GM18526 (cell line): ENCODE data around the gene KLHL10.

Source experiments
- POLR2A ChIP-seq: IDR thresholded peaks from 3 replicates; pipeline ENCODE4 v1.6.1; 2011; ENCODE audit not compliant: insufficient read length; ENCODE audit errors: extremely low read depth

KLHL10 gene

DNA sequence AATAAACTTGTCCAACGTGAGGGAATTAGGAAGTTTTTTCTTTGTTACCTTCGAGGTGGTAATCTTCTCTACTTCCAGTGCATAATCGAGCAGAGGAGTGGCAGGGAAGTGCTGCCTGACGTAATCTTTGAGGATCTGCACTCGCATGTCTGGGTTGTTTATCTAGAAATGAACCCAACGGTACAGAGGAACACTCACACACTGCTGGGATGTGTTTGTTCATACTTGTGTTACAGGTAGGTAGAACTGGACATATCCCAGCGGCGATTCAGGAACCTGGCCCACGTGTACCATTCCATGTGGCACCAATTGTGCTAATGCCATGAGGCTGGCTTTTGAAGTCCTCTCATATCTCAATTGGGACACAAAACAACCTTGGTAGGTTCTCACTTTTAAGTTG, 31.8 kb downstream of the KLHL10 start:
- no peak for TF ChIP-seq POLR2A

- TF ChIP-seq POLR2A: no peak
Measured at GRCh38 chr17:41870097-41870496, 32.5 kb downstream of the KLHL10 start.

GRCh38 chr17:41870627-41871026, 33.0 kb downstream of the KLHL10 start:
- TF ChIP-seq POLR2A: no peak

DNA sequence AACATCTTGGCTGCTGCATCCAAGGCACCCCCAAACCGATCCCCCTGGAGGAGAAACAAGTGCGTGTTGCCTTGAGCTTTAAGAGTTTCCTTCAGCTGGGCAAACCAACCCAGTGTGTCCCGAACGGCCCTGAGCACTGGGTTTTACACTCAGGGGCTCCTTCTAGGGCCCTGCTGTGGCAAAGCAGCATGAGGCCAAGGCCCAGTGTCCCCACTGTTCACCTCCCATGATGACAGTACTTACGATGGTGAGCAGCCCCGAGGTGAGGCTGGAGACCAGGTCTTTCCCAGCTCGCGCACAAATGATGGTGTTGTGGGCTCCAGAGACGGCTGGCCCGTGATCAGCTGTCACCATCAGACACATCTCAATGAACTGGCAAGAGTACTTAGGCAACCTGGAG, 34.2 kb downstream of the KLHL10 start:
- no peak for TF ChIP-seq POLR2A

- TF ChIP-seq POLR2A: no peak
Measured at GRCh38 chr17:41873559-41874292, 36.1 kb downstream of the KLHL10 start.

- TF ChIP-seq POLR2A: no peak
Measured at GRCh38 chr17:41880130-41880529, 42.5 kb downstream of the KLHL10 start.

DNA sequence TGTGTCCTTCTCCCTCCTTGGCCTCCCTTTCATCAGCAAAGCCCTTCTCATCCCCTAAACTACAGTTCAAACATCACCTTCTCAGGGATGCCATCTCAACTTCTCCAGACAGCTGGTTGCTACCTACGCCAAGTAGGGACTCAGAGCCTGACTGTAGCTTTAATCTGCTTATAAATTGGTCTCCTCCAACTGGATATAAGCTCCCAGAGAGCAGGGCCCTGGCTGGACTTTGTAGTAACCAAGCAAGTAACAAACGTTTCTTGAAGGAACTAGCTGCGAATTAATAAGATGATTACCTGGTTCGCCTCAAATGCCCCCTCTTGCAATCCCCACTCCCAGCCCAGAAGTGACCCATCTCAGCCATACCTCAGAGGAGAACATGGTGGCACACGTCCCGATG, 45.1 kb downstream of the KLHL10 start:
- no peak for TF ChIP-seq POLR2A

- no peak for TF ChIP-seq POLR2A
Measured at GRCh38 chr17:41885733-41886132, 48.1 kb downstream of the KLHL10 start.

GRCh38 chr17:41888332-41888965, 50.8 kb downstream of the KLHL10 start:
- TF ChIP-seq POLR2A: no peak

DNA sequence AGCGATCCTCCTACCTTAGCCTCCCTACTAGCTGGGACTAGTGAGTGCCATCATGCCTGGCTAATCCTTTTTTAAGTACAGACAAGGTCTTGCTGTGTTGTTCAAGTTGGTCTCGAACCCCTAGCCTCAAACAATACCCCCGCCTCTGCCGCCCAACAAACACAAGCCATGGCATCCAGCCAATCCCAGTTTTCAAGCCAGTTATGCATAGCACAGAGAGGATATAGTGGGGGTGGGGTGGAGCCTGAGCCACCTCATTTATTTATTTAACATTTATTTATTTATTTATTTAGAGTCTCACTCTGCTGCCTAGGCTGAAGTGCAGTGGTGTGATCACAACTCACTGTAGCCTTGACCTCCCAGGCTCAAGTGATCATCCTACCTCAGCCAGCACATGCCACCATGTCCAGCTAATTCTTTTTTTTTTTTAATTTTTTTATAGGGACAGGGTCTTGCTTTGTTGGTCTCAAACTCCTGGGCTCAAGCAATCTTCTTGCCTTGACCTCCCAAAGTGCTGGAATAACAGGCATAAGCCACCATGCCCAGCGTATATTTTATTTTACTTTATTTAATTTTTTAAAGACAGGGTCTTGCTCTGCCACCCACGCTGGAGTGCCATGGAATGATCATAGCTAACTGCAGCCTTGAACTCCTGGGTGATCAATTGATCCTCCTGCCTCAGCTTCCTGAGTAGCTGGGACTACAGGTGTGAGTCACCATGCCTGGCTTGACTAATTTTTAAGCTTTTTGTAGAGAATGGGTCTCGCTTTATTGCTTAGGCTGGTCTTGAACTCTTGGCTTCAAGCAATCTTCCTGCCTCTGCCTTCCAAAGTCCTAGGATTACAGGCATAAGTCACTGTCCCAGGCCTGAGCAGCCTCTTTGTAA, 53.8 kb downstream of the KLHL10 start:
- no peak for TF ChIP-seq POLR2A

DNA sequence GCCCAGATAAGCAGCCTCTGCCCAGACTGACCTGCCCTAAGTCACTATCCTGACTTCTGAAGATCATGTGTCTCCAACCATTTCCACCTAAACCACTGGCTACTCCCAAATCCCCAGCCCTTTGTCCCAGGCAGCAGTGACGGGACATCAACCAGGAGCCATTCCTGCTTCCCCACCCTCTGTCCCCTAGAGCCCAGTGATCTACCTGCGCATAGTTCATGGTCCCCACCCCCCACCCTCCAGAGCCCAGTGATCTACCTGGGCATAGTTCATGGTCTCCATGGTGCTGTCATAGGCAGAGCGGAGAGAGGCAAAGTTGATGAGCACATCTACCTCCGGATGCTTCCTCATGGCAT, 54.4 kb downstream of the KLHL10 start:
- no peak for TF ChIP-seq POLR2A

GRCh38 chr17:41893384-41893783, 55.8 kb downstream of the KLHL10 start:
- no peak for TF ChIP-seq POLR2A

- no peak for TF ChIP-seq POLR2A
Measured at GRCh38 chr17:41894791-41895331, 57.2 kb downstream of the KLHL10 start.

DNA sequence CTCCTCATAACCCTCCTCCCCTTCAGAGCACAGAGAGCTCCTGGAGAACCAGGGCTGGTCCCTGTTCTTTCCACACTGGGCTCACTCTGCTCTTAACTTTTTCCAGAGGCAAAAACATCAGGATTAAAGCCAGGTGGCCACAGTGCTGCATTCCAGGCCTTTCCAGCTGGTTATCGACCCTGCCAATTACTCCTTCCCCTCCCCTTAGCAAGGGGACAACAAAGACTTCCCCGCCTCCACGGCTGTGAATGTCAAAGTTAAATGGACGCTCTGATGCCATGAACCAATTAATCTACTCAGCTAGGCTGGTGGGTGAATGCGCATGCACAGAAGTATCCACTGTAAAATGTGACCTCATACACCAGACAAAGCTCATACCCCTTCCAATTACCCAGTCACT, 58.0 kb downstream of the KLHL10 start:
- no peak for TF ChIP-seq POLR2A

DNA sequence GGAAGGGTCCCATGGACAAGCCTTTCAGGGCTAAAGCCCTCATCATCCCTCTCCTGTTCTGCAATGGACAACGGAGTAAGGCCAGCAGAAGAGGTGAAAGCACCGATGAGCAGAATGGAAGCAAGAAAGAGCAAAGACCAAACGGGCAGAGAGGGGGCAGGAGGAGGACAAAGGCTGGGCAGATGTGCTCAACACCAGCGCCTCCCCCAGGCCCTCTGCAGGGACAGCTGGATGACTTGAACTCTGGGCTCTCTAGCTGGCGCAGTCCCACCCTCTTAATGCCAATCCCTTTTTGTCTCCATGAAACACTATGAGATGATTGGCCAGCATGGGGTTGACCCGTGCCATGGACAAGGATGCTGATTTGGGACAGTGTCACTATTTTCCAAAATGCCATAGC, 59.1 kb downstream of the KLHL10 start:
- no peak for TF ChIP-seq POLR2A
